HL-60 (cell line): ENCODE data around the gene RASSF7.

ENCODE experiments used
- DNase-seq, 2 experiments: peaks; one replicate each; pipeline ENCODE4 v3.0.0-alpha.2; 2010 to 2020; ENCODE audit warnings: low read depth in 1 of 2, low spot score in 1 of 2
- H3K27ac ChIP-seq: fragments of 250-450 bp; sonication (Bioruptor Pico); replicated peaks from 2 replicates; pipeline ENCODE4 v1.5.1; 2020; ENCODE audit warnings: mild to moderate bottlenecking, moderate library complexity
- H3K27me3 ChIP-seq: fragments of 250-450 bp; sonication (Bioruptor Pico); 2 replicates; pipeline ENCODE4 v1.5.1; 2021; ENCODE audit warnings: mild to moderate bottlenecking, moderate library complexity; ENCODE audit not compliant: insufficient read depth, poor library complexity, severe bottlenecking
- H3K4me3 ChIP-seq: replicated peaks from 2 replicates; pipeline ENCODE4 v1.5.1; 2011; ENCODE audit warnings: mild to moderate bottlenecking, control low read depth, low read length; ENCODE audit not compliant: insufficient read depth
- CTCF ChIP-seq: IDR thresholded peaks from one replicate; pipeline ENCODE4 v1.5.1; 2011; ENCODE audit warnings: low read length, control low read depth, inconsistent platforms; ENCODE audit not compliant: insufficient read depth
- POLR2AphosphoS5 ChIP-seq: IDR thresholded peaks from 2 replicates; pipeline ENCODE4 v1.6.1; 2012; ENCODE audit warnings: low read depth
- REST ChIP-seq: IDR thresholded peaks from 2 replicates; pipeline ENCODE4 v1.6.1; 2012; ENCODE audit warnings: low read depth; ENCODE audit not compliant: insufficient replicate concordance
- SPI1 ChIP-seq: IDR thresholded peaks from 2 replicates; pipeline ENCODE4 v1.6.1; 2012; ENCODE audit warnings: low read depth, mild to moderate bottlenecking, borderline replicate concordance
- microRNA-seq: library from miRNA; unstranded; fragments of <30 nt; microRNA quantifications from one replicate; pipeline ENCODE4, GENCODE V29; 2018

The RASSF7 gene

GRCh38 chr11:611001-611996 lies 50.5 kb downstream of the RASSF7 start:
- Histone ChIP-seq H3K27me3 (no peaks in the 10 kb centered on the region), H3K27ac (no peak overlapping the region), H3K4me3 (no peak overlapping the region)
- TF ChIP-seq SPI1 (no peak), POLR2AphosphoS5 (0 out of 2 replicates have a peak, but pooled peaks have one; percentile 0)
- no peak for DNase-seq

GRCh38 chr11:612201-612960 lies 51.6 kb downstream of the RASSF7 start:
- TF ChIP-seq CTCF (peak; percentile 53), REST (no peak)
- Histone ChIP-seq H3K27ac (no peak overlapping the region), H3K27me3 (no peaks in the 10 kb centered on the region), H3K4me3 (no peak overlapping the region)
- DNase-seq: peak in 1 of 2 experiments; percentile 37

GRCh38 chr11:612961-613300 lies 52.2 kb downstream of the RASSF7 start:
- Histone ChIP-seq H3K4me3 (no peak overlapping the region), H3K27ac (no peak overlapping the region), H3K27me3 (no peaks in the 10 kb centered on the region)
- no peak for DNase-seq
- TF ChIP-seq CTCF: no peak
- no peak for TF ChIP-seq REST
- no peak for TF ChIP-seq SPI1

- peak in 1 of 2 experiments; percentile 34 for DNase-seq
- Histone ChIP-seq H3K4me3 (no peak overlapping the region), H3K27me3 (no peaks in the 10 kb centered on the region), H3K27ac (no peak overlapping the region)
- TF ChIP-seq SPI1: no peak
Measured at GRCh38 chr11:613369-613968, 52.7 kb downstream of the RASSF7 start.

Small RNAs within 50 kb of the gene (microRNA-seq; reads per million reads assigned to microRNA genes)
- 2,279 reads per million, percentile 92 among the genes with 10 or more reads in this experiment for gene MIR210
